Fibroblast of lung (primary cell): ENCODE results near the gene KIF9. TPM values are rescaled to one million over a fixed set of nuclear protein-coding genes. Genes with fewer than 3 reads are reported as not detected.

Experiments used
- DNase-seq, 2 donors: peaks; one replicate each; pipeline versions ENCODE4 v3.0.0 to v3.0.0-alpha.2; 2010; ENCODE audit warnings: low read depth in 2 of 2
- H2AFZ ChIP-seq: 2 replicates; pipeline ENCODE4 v1.5.1; 2012; ENCODE audit warnings: low read length, control low read depth, inconsistent platforms
- H3K27ac ChIP-seq: 2 replicates; pipeline ENCODE4 v1.5.1; 2011; ENCODE audit warnings: low read length, control low read depth; ENCODE audit not compliant: insufficient read depth
- H3K27me3 ChIP-seq: 2 replicates; pipeline ENCODE4 v1.5.1; 2011; ENCODE audit warnings: mild to moderate bottlenecking, low read length; ENCODE audit not compliant: control insufficient read depth, insufficient read depth
- H3K36me3 ChIP-seq: 2 replicates; pipeline ENCODE4 v1.5.1; 2011; ENCODE audit warnings: low read length; ENCODE audit not compliant: control insufficient read depth, insufficient read depth
- H3K4me1 ChIP-seq: 2 replicates; pipeline ENCODE4 v1.5.1; 2011; ENCODE audit warnings: low read length; ENCODE audit not compliant: control insufficient read depth, insufficient read depth; ENCODE audit errors: extremely low read depth
- H3K4me2 ChIP-seq: 2 replicates; pipeline ENCODE4 v1.5.1; 2011; ENCODE audit warnings: low read length, control low read depth; ENCODE audit not compliant: insufficient read depth; ENCODE audit errors: extremely low read depth
- H3K4me3 ChIP-seq, 4 experiments: fragments of 200-600 bp in 1 of 4; sonication (generic) in 1 of 4; replicated peaks in 1 of 4; 2 replicates each; pipeline ENCODE4 v1.5.1; 2011 to 2016; ENCODE audit warnings: low read length in 4 of 4, low read depth in 3 of 4, mild to moderate bottlenecking in 3 of 4, control low read depth in 2 of 4, inconsistent platforms in 1 of 4, mixed read lengths in 1 of 4; ENCODE audit not compliant: insufficient read depth in 1 of 4; ENCODE audit errors: control extremely low read depth in 1 of 4
- H3K79me2 ChIP-seq: 2 replicates; pipeline ENCODE4 v1.5.1; 2012; ENCODE audit warnings: mild to moderate bottlenecking, low read length, inconsistent platforms; ENCODE audit not compliant: control insufficient read depth, insufficient read depth
- H3K9ac ChIP-seq: 2 replicates; pipeline ENCODE4 v1.5.1; 2011; ENCODE audit warnings: mild to moderate bottlenecking, low read length, control low read depth; ENCODE audit not compliant: insufficient read depth
- H3K9me3 ChIP-seq: 2 replicates; pipeline ENCODE4 v1.5.1; 2012; ENCODE audit warnings: low read depth, low read length; ENCODE audit not compliant: control insufficient read depth, insufficient read depth
- H4K20me1 ChIP-seq: 2 replicates; pipeline ENCODE4 v1.5.1; 2011; ENCODE audit warnings: low read length; ENCODE audit not compliant: control insufficient read depth, insufficient read depth; ENCODE audit errors: extremely low read depth
- CTCF ChIP-seq, 2 donors: IDR thresholded peaks in 1 of 2; conservative IDR thresholded peaks in 1 of 2; 1 replicate in 1 of 2; 2 replicates in 1 of 2; pipeline ENCODE4 v1.5.1; 2011 to 2012; ENCODE audit warnings: low read length in 2 of 2, control low read depth in 1 of 2, inconsistent platforms in 1 of 2, low read depth in 1 of 2, mild to moderate bottlenecking in 1 of 2
- EZH2 ChIP-seq: IDR thresholded peaks from 2 replicates; pipeline ENCODE4 v1.5.1; 2012; ENCODE audit warnings: low read length, control low read depth, mild to moderate bottlenecking; ENCODE audit errors: missing control alignments
- polyA plus RNA-seq, 2 donors: library from polyadenylated mRNA; depleted of rRNA in 1 of 2; stranded (reverse) in 1 of 2; unstranded in 1 of 2; fragments of >200 nt; gene quantifications; 2 replicates each; pipeline ENCODE4 v1.2.1, GENCODE V29; 2011 to 2012; ENCODE audit warnings: missing spikeins in 1 of 2
- total RNA-seq: library from RNA; depleted of rRNA; stranded (reverse); fragments of >200 nt; gene quantifications from 2 replicates; pipeline ENCODE4 v1.2.1, GENCODE V29; 2014

Gene KIF9
- total and polyA plus RNA-seq, 2 donors (not counting 1 experiment from before 2014, with no cell fraction given), result 2.8 to 4.3 TPM

- no peaks in the 10 kb centered on the region for H4K20me1 ChIP-seq
- H3K79me2 ChIP-seq, result no peaks in the 10 kb centered on the region
- no peak overlapping the region for H3K27ac ChIP-seq
- no peak overlapping the region for H3K9ac ChIP-seq
- no peak for TF ChIP-seq CTCF (conservative IDR thresholded peaks at IDR 0.05 in 1 of 2, IDR thresholded peaks at IDR 0.05 in 1 of 2; ENCODE audit: low read depth in 1 of 2, low read length in 2 of 2)
- no peaks in the 10 kb centered on the region for H3K36me3 ChIP-seq
- DNase-seq, result no peak
- H3K9me3 ChIP-seq, result no peaks in the 10 kb centered on the region
- no peaks in the 10 kb centered on the region for H3K4me1 ChIP-seq
- H3K4me3 ChIP-seq, result no peak overlapping the region
- H3K4me2 ChIP-seq, result no peak overlapping the region
- H2AFZ ChIP-seq, result no peak overlapping the region
- no peaks in the 10 kb centered on the region for H3K27me3 ChIP-seq
These were observed 77.7 kb downstream of the KIF9 start for GRCh38 chr3:47204875-47205274.

DNA sequence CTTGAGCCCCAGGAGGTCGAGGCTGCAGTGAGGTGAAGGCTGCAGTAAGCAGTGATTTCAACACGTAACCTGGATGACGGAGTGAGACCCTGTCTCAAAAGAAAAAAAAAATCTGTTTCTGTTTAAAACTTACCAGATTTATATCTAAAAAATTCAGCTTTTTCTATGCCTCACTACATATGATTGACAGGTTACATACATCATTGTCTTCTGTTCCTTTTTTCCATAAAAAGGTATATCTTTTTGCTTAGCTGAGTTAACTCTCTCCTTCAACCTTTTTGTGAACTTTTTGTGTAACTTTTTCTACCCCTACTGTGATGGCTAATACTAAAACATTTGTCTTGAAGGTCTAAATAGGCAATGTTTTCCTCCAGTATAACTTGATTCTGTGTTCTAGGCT, 80.1 kb downstream of the KIF9 start:
- no peaks in the 10 kb centered on the region for H3K27me3 ChIP-seq
- TF ChIP-seq CTCF (conservative IDR thresholded peaks at IDR 0.05 in 1 of 2, IDR thresholded peaks at IDR 0.05 in 1 of 2; ENCODE audit: low read depth in 1 of 2, low read length in 2 of 2), result no peak
- TF ChIP-seq EZH2, result no peak
- H3K4me2 ChIP-seq, result no peak overlapping the region
- no peaks in the 10 kb centered on the region for H4K20me1 ChIP-seq
- H3K27ac ChIP-seq, result no peak overlapping the region
- no peaks in the 10 kb centered on the region for H3K9me3 ChIP-seq
- no peaks in the 10 kb centered on the region for H3K79me2 ChIP-seq
- no peak overlapping the region for H3K9ac ChIP-seq
- no peaks in the 10 kb centered on the region for H3K36me3 ChIP-seq
- H3K4me3 ChIP-seq, result no peak overlapping the region
- H2AFZ ChIP-seq, result no peak overlapping the region
- DNase-seq, result no peak
- H3K4me1 ChIP-seq, result no peaks in the 10 kb centered on the region

DNA sequence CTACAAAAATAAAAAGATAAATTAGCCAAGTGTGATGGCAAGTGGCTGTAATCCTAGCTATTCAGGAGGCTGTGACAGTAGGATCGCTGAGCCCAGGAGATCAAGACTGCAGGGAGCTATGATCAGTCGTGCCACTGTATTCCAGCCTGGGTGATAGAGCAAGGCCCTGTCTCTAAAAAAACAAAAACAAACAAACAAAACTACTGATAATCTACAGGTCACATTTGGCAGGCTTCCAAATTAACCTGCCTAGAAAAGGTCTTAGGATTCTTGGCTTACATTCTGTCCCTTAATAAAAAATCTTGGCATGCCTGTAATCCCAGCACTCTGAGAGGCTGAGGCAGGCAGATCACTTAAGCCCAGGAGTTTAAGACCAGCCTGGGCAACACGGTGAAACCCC, 85.3 kb downstream of the KIF9 start:
- TF ChIP-seq EZH2 (no peak), CTCF (conservative IDR thresholded peaks at IDR 0.05 in 1 of 2, IDR thresholded peaks at IDR 0.05 in 1 of 2; ENCODE audit: low read depth in 1 of 2, low read length in 2 of 2) (no peak)
- Histone ChIP-seq H3K9me3 (no peaks in the 10 kb centered on the region), H3K9ac (no peak overlapping the region), H3K4me1 (no peaks in the 10 kb centered on the region), H3K27ac (no peak overlapping the region), H3K27me3 (no peaks in the 10 kb centered on the region), H3K79me2 (no peaks in the 10 kb centered on the region), H3K36me3 (no peaks in the 10 kb centered on the region), H4K20me1 (no peaks in the 10 kb centered on the region), H3K4me3 (no peak overlapping the region), H3K4me2 (no peak overlapping the region), H2AFZ (no peak overlapping the region)
- no peak for DNase-seq
